ENCODE data around the gene ZNF254. TPM values are rescaled to one million over a fixed set of nuclear protein-coding genes. Genes with fewer than 3 reads are reported as not detected.
"Not testable (repeated sequence)": the region's sequence is repeated elsewhere in the genome, so short reads cannot be mapped to it uniquely, and the experiment has no call there.

The ZNF254 gene
- total RNA-seq, 4 donors from 2014 or later, result 11.7 to 14.3 (median 13.2) TPM

GRCh38 chr19:24072720-24073119, 14.3 kb upstream of the ZNF254 start:
- intact Hi-C loops (cut with DNase I; ENCODE audit: low total_unique reads), result no loop called here
- no peak overlapping the region for H3K4me3 ChIP-seq (ENCODE audit: low read depth, poor library complexity, severe bottlenecking)
- TF ChIP-seq CTCF (IDR thresholded peaks at IDR 0.05) (no peak), POLR2A (IDR thresholded peaks at IDR 0.05) (no peak)
- DNase-seq (ENCODE audit: low spot score in 2 of 2), result no peak

- peak in 1 of 2 donors; percentile 28 for DNase-seq (ENCODE audit: low spot score in 2 of 2)
- intact Hi-C loops (cut with DNase I; ENCODE audit: low total_unique reads), result no loop called here
- no peak for TF ChIP-seq POLR2A (IDR thresholded peaks at IDR 0.05)
- TF ChIP-seq CTCF (IDR thresholded peaks at IDR 0.05), result no peak
- no peak overlapping the region for H3K4me3 ChIP-seq (ENCODE audit: low read depth, poor library complexity, severe bottlenecking)
Observed at GRCh38 chr19:24073807-24074206, 13.2 kb upstream of the ZNF254 start.

GRCh38 chr19:24074720-24075454, 12.1 kb upstream of the ZNF254 start:
- intact Hi-C loops (cut with DNase I; ENCODE audit: low total_unique reads), result no loop called here
- H3K4me3 ChIP-seq (ENCODE audit: low read depth, poor library complexity, severe bottlenecking), result no peak overlapping the region
- TF ChIP-seq POLR2A (IDR thresholded peaks at IDR 0.05) (no peak), CTCF (IDR thresholded peaks at IDR 0.05) (no peak)
- 83 to 96% methylated on average over 1 of the region's 1 CpG for WGBS, 2 donors
- DNase-seq (ENCODE audit: low spot score in 2 of 2), result peak in 1 of 2 donors; percentile 25

- whole genome bisulfite sequencing, 2 donors, result 76 to 78% methylated on average over 4 of the region's 4 CpGs
- H3K4me3 ChIP-seq (ENCODE audit: low read depth, poor library complexity, severe bottlenecking); intact Hi-C loops (cut with DNase I; ENCODE audit: low total_unique reads); DNase-seq (ENCODE audit: low spot score in 2 of 2): not testable (repeated sequence)
Observed at GRCh38 chr19:24075530-24075929, 11.5 kb upstream of the ZNF254 start.

GRCh38 chr19:24078680-24079079, 8.3 kb upstream of the ZNF254 start:
- intact Hi-C loops (cut with DNase I; ENCODE audit: low total_unique reads), result no loop called here
- TF ChIP-seq POLR2A (IDR thresholded peaks at IDR 0.05) (no peak), CTCF (IDR thresholded peaks at IDR 0.05) (no peak)
- WGBS, 2 donors, result 93 to 94% methylated on average over 4 of the region's 4 CpGs
- DNase-seq (ENCODE audit: low spot score in 2 of 2), result peak in 1 of 2 donors; percentile 12
- no peak overlapping the region for H3K4me3 ChIP-seq (ENCODE audit: low read depth, poor library complexity, severe bottlenecking)

- H3K4me3 ChIP-seq (ENCODE audit: low read depth, poor library complexity, severe bottlenecking), result no peak overlapping the region
- TF ChIP-seq CTCF (IDR thresholded peaks at IDR 0.05) (no peak), POLR2A (IDR thresholded peaks at IDR 0.05) (no peak)
- DNase-seq (ENCODE audit: low spot score in 2 of 2), result no peak
- WGBS, 2 donors, result 79 to 82% methylated on average over 4 of the region's 4 CpGs
- intact Hi-C loops (cut with DNase I; ENCODE audit: low total_unique reads), result no loop called here
Observed at GRCh38 chr19:24081056-24081455, 5.9 kb upstream of the ZNF254 start.

All from lower leg skin (tissue), 4 donors.